HCT116 (cell line): Measurements from ENCODE around the gene GNRHR. TPM values are rescaled to one million over a fixed set of nuclear protein-coding genes. Genes with fewer than 3 reads are reported as not detected.

ENCODE experiments used
- ATAC-seq: fragments of 200-7000 bp; cut with Tn5 transposase; 2 replicates; pipeline ENCODE4 v1.9.1; 2020; ENCODE audit warnings: mild to moderate bottlenecking, moderate library complexity
- BruUV-seq: library from RNA; stranded (reverse); fragments of 400-500 nt; replicated peaks from 2 replicates; lab custom pipeline; 2021; lab: Mats Ljungman, UMichigan
- CTCF ChIA-PET: fragments of 300-600 bp; sonication (Branson Sonifier 250); formaldehyde crosslinking; loops from one replicate; lab custom pipeline; 2021; ENCODE audit warnings: antibody characterized with exemption; lab: Charles Lee
- POLR2A ChIA-PET: fragments of 300-600, 350-600 bp; sonication (Branson Sonifier 250); formaldehyde crosslinking; loops from one replicate; lab custom pipeline; 2021; ENCODE audit warnings: antibody characterized with exemption; lab: Charles Lee
- RAD21 ChIA-PET, 2 experiments: fragments of 300-600 bp; sonication (Branson Sonifier 250); formaldehyde crosslinking; loops; one replicate each; lab custom pipeline; 2023; ENCODE audit warnings: low total read pairs in 2 of 2; ENCODE audit not compliant: uncharacterized antibody in 2 of 2, unreplicated experiment in 2 of 2, low non-redundant PET in 1 of 2; lab: Charles Lee
- DNase-seq: peaks from one replicate; pipeline ENCODE4 v3.0.0-alpha.2; 2010; ENCODE audit warnings: low read depth, low spot score
- H2AFZ ChIP-seq: fragments of 200-600 bp; shearing (Covaris generic), sonication (generic); 2 replicates; pipeline ENCODE4 v1.6.1; 2017; ENCODE audit warnings: low read depth, mixed run types, mixed read lengths, antibody characterized with exemption, low read length; ENCODE audit not compliant: poor library complexity, severe bottlenecking
- H3K27ac ChIP-seq: 2 replicates; pipeline ENCODE4 v1.5.1; 2012; ENCODE audit warnings: low read depth, low read length
- H3K27me3 ChIP-seq: fragments of 200-600 bp; sonication (generic); 2 replicates; pipeline ENCODE4 v1.6.1; 2016; ENCODE audit warnings: mixed run types, low read length, mixed read lengths; ENCODE audit not compliant: insufficient read depth
- H3K36me3 ChIP-seq, 2 experiments: fragments of 200-500 bp in 1 of 2; fragments of 200-600 bp in 1 of 2; sonication (Bioruptor generic) in 1 of 2; sonication (generic) in 1 of 2; 2 replicates each; pipeline versions ENCODE4 v1.5.1 to v1.6.1; 2014 to 2016; ENCODE audit warnings: low read length in 2 of 2, inconsistent platforms in 1 of 2, mixed read lengths in 1 of 2, mixed run types in 1 of 2; ENCODE audit not compliant: insufficient read depth in 2 of 2, control insufficient read depth in 1 of 2
- H3K4me1 ChIP-seq, 2 experiments: fragments of 200-600 bp in 1 of 2; sonication (generic) in 1 of 2; 2 replicates each; pipeline versions ENCODE4 v1.5.1 to v1.6.1; 2012 to 2017; ENCODE audit warnings: low read length in 2 of 2, inconsistent platforms in 1 of 2, mild to moderate bottlenecking in 1 of 2, mixed read lengths in 1 of 2, mixed run types in 1 of 2, moderate library complexity in 1 of 2; ENCODE audit not compliant: insufficient read depth in 2 of 2, control insufficient read depth in 1 of 2
- H3K4me2 ChIP-seq: fragments of 200-600 bp; sonication (generic); 2 replicates; pipeline ENCODE4 v1.6.1; 2017; ENCODE audit warnings: mixed run types, low read length, mixed read lengths
- H3K4me3 ChIP-seq, 2 experiments: fragments of 200-600 bp in 1 of 2; sonication (generic) in 1 of 2; replicated peaks in 1 of 2; 2 replicates each; pipeline ENCODE4 v1.5.1; 2011 to 2016; ENCODE audit warnings: low read length in 2 of 2, control low read depth in 1 of 2, low read depth in 1 of 2, mild to moderate bottlenecking in 1 of 2, mixed read lengths in 1 of 2, mixed run types in 1 of 2
- H3K79me2 ChIP-seq: fragments of 200-600 bp; sonication (generic); 2 replicates; pipeline ENCODE4 v1.6.1; 2017; ENCODE audit warnings: mild to moderate bottlenecking, mixed run types, low read length, moderate library complexity, mixed read lengths; ENCODE audit not compliant: insufficient read depth
- H3K9ac ChIP-seq: fragments of 200-600 bp; sonication (generic); 2 replicates; pipeline ENCODE4 v1.6.1; 2016; ENCODE audit warnings: low read length, mixed read lengths
- H3K9me2 ChIP-seq: fragments of 200-600 bp; sonication (generic), shearing (Covaris generic); 2 replicates; pipeline ENCODE4 v1.6.1; 2017; ENCODE audit warnings: mixed run types, mild to moderate bottlenecking, moderate library complexity; ENCODE audit not compliant: insufficient read depth
- H3K9me3 ChIP-seq, 2 experiments: fragments of 200-500 bp in 1 of 2; fragments of 200-600 bp in 1 of 2; sonication (Bioruptor generic) in 1 of 2; sonication (generic) in 1 of 2; 2 replicates each; pipeline ENCODE4 v1.6.1; 2014 to 2017; ENCODE audit warnings: low read length in 2 of 2, mixed read lengths in 2 of 2, inconsistent platforms in 1 of 2, low read depth in 1 of 2, mild to moderate bottlenecking in 1 of 2, mixed run types in 1 of 2, moderate library complexity in 1 of 2; ENCODE audit not compliant: control insufficient read depth in 1 of 2, insufficient read depth in 1 of 2
- H4K20me1 ChIP-seq: fragments of 200-600 bp; sonication (generic), shearing (Covaris generic); 2 replicates; pipeline ENCODE4 v1.6.1; 2017; ENCODE audit warnings: mixed run types, mild to moderate bottlenecking, moderate library complexity; ENCODE audit not compliant: insufficient read depth
- CEBPB ChIP-seq: IDR thresholded peaks from 2 replicates; pipeline ENCODE4 v1.6.1; 2012; ENCODE audit warnings: low read depth
- ELF1 ChIP-seq: IDR thresholded peaks from 2 replicates; pipeline ENCODE4 v1.6.1; 2012; ENCODE audit warnings: low read depth, borderline replicate concordance
- EZH2 ChIP-seq: fragments of 200-600 bp; sonication (generic); IDR thresholded peaks from 2 replicates; pipeline ENCODE4 v1.6.1; 2017; ENCODE audit warnings: antibody characterized with exemption, mixed run types
- EZH2phosphoT487 ChIP-seq: fragments of 200-600 bp; IDR thresholded peaks from 2 replicates; pipeline ENCODE4 v1.6.1; 2018; ENCODE audit warnings: antibody characterized with exemption, borderline replicate concordance
- FOSL1 ChIP-seq: IDR thresholded peaks from 2 replicates; pipeline ENCODE4 v1.6.1; 2012; ENCODE audit warnings: low read depth
- JUND ChIP-seq: IDR thresholded peaks from 2 replicates; pipeline ENCODE4 v1.6.1; 2012
- POLR2A ChIP-seq: IDR thresholded peaks from 2 replicates; pipeline ENCODE4 v1.7.0; 2011; ENCODE audit warnings: borderline replicate concordance; ENCODE audit not compliant: insufficient read depth, insufficient read length; ENCODE audit errors: extremely low read depth
- POLR2AphosphoS5 ChIP-seq: IDR thresholded peaks from 2 replicates; pipeline ENCODE4 v1.6.1; 2011; ENCODE audit warnings: mild to moderate bottlenecking, low read depth, low read length, moderate library complexity
- SIN3A ChIP-seq: IDR thresholded peaks from 2 replicates; pipeline ENCODE4 v1.6.1; 2012; ENCODE audit warnings: low read depth
- SRF ChIP-seq: IDR thresholded peaks from 2 replicates; pipeline ENCODE4 v1.6.1; 2012; ENCODE audit warnings: low read depth
- TCF7L2 ChIP-seq: IDR thresholded peaks from 2 replicates; pipeline ENCODE4 v1.7.0; 2011; ENCODE audit warnings: borderline replicate concordance, inconsistent platforms; ENCODE audit not compliant: insufficient read depth, insufficient read length; ENCODE audit errors: extremely low read depth
- ZFX ChIP-seq: fragments of 450-650 bp; IDR thresholded peaks from 2 replicates; pipeline ENCODE4 v1.6.1; 2017
- ZNF274 ChIP-seq: fragments of 200-500 bp; sonication (Bioruptor generic); IDR thresholded peaks from 2 replicates; pipeline ENCODE4 v1.6.1; 2014; ENCODE audit warnings: mild to moderate bottlenecking, low read depth, low read length, inconsistent platforms
- intact Hi-C: fragments of 100-400 bp; cut with micrococcal nuclease; formaldehyde crosslinking; loops from 2 replicates; pipeline ENCODE4 v1.10.0; 2022
- total RNA-seq: library from RNA; stranded (reverse); gene quantifications from one replicate; pipeline ENCODE4 v1.2.1, GENCODE V29; 2021; ENCODE audit not compliant: unreplicated experiment
- TF ChIP-seq, protein P1 (sequence below): IDR thresholded peaks from 2 replicates; pipeline ENCODE4 v1.6.1; 2012
- TF ChIP-seq, protein P2 (sequence below): IDR thresholded peaks from 2 replicates; pipeline ENCODE4 v1.6.1; 2011; ENCODE audit warnings: mild to moderate bottlenecking, low read length, moderate library complexity; ENCODE audit not compliant: insufficient replicate concordance; ENCODE audit errors: extremely low read depth
- TF ChIP-seq, protein P3 (sequence below): IDR thresholded peaks from 2 replicates; pipeline ENCODE4 v1.6.1; 2012
- TF ChIP-seq, protein P4 (sequence below): IDR thresholded peaks from 2 replicates; pipeline ENCODE4 v1.6.1; 2012; ENCODE audit warnings: low read depth

GNRHR gene
- total RNA-seq, 1 experiment from 2014 or later: not detected

DNA sequence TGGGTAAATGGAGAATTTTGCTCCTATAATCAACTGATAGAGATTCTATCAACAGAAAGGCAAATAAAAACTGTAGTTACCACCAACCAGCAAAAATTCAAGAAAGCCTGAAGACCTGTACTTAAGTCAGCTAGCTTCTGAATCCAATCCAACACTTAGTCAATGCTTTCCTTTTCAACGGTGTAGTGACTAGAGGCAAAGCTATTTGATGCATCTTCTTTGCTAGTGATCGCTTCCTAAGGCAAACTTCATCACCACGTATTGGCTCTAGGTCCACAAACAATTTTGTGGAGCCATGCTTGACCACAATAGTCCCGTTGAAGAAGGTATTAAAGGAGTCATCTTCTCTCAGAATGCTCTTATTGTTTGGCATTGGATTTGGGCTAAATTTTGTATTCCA, 28.2 kb downstream of the GNRHR start:
- POLR2A ChIA-PET: no interaction called here
- Histone ChIP-seq H3K9me2 (no peaks in the 10 kb centered on the region), H3K4me1 (peaks cover 14 to 36% of the 10 kb centered on the region in 2 experiments), H3K9me3 (no peaks in the 10 kb centered on the region; a peak in 1 of 4 replicates), H3K27ac (no peak overlapping the region), H2AFZ (no peak overlapping the region), H3K9ac (no peak overlapping the region), H3K36me3 (no peaks in the 10 kb centered on the region), H4K20me1 (no peaks in the 10 kb centered on the region), H3K4me2 (no peak overlapping the region), H3K27me3 (no peaks in the 10 kb centered on the region), H3K4me3 (no peak overlapping the region), H3K79me2 (no peaks in the 10 kb centered on the region)
- RAD21 ChIA-PET: no interaction called here
- no peak for TF ChIP-seq POLR2AphosphoS5
- TF ChIP-seq, protein P1, sequence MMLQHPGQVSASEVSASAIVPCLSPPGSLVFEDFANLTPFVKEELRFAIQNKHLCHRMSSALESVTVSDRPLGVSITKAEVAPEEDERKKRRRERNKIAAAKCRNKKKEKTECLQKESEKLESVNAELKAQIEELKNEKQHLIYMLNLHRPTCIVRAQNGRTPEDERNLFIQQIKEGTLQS: no peak
- no peak for TF ChIP-seq EZH2phosphoT487
- TF ChIP-seq SRF: no peak
- no peak for TF ChIP-seq CEBPB
- TF ChIP-seq POLR2A: no peak
- no peak for TF ChIP-seq ZFX
- TF ChIP-seq TCF7L2: no peak
- no peak for TF ChIP-seq JUND
- TF ChIP-seq SIN3A: no peak
- TF ChIP-seq EZH2: no peak
- TF ChIP-seq, protein P2, sequence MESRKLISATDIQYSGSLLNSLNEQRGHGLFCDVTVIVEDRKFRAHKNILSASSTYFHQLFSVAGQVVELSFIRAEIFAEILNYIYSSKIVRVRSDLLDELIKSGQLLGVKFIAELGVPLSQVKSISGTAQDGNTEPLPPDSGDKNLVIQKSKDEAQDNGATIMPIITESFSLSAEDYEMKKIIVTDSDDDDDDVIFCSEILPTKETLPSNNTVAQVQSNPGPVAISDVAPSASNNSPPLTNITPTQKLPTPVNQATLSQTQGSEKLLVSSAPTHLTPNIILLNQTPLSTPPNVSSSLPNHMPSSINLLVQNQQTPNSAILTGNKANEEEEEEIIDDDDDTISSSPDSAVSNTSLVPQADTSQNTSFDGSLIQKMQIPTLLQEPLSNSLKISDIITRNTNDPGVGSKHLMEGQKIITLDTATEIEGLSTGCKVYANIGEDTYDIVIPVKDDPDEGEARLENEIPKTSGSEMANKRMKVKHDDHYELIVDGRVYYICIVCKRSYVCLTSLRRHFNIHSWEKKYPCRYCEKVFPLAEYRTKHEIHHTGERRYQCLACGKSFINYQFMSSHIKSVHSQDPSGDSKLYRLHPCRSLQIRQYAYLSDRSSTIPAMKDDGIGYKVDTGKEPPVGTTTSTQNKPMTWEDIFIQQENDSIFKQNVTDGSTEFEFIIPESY: no peak
- no peak for TF ChIP-seq ELF1
- no peak for TF ChIP-seq ZNF274
- no peak for TF ChIP-seq FOSL1
- TF ChIP-seq, protein P3, sequence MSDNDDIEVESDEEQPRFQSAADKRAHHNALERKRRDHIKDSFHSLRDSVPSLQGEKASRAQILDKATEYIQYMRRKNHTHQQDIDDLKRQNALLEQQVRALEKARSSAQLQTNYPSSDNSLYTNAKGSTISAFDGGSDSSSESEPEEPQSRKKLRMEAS: no peak
- TF ChIP-seq, protein P4, sequence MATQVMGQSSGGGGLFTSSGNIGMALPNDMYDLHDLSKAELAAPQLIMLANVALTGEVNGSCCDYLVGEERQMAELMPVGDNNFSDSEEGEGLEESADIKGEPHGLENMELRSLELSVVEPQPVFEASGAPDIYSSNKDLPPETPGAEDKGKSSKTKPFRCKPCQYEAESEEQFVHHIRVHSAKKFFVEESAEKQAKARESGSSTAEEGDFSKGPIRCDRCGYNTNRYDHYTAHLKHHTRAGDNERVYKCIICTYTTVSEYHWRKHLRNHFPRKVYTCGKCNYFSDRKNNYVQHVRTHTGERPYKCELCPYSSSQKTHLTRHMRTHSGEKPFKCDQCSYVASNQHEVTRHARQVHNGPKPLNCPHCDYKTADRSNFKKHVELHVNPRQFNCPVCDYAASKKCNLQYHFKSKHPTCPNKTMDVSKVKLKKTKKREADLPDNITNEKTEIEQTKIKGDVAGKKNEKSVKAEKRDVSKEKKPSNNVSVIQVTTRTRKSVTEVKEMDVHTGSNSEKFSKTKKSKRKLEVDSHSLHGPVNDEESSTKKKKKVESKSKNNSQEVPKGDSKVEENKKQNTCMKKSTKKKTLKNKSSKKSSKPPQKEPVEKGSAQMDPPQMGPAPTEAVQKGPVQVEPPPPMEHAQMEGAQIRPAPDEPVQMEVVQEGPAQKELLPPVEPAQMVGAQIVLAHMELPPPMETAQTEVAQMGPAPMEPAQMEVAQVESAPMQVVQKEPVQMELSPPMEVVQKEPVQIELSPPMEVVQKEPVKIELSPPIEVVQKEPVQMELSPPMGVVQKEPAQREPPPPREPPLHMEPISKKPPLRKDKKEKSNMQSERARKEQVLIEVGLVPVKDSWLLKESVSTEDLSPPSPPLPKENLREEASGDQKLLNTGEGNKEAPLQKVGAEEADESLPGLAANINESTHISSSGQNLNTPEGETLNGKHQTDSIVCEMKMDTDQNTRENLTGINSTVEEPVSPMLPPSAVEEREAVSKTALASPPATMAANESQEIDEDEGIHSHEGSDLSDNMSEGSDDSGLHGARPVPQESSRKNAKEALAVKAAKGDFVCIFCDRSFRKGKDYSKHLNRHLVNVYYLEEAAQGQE: no peak
- no TSS peak for BruUV-seq
- ATAC-seq (no peak), DNase-seq (no peak)
- intact Hi-C loops: no loop called here
- CTCF ChIA-PET: no interaction called here
